LNCAP (cell line): ENCODE measurements around the gene KRTAP5-4.

Experiments
- TF ChIP-seq, protein P1 (sequence below): fragments of 450-650 bp; IDR thresholded peaks from 2 replicates; pipeline ENCODE4 v1.5.1; 2017; ENCODE audit warnings: mild to moderate bottlenecking

The KRTAP5-4 gene

DNA sequence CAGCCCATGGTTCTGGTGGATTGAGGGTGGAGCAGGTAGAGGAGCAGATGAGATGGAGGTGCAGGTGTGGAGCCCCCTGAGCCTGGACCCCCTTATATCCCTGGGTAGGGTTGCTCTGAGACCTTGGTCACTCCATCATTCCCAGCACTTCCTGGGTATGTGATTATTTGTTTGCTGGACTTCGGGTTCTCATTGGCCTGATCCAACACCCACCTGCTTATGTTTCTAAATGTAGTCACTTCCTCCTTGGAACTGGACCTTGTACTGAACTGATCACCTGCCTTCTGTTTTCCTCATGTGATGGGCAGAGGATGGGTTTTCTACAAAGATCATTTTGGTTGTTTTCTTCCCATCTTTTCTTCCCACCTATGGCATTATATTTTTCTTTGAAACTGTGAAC is at the start of gene KRTAP5-4:
TSS of gene KRTAP5-4 (minus strand) at position 53 of the 400 bp plus-strand sequence. CDS start at position 8, 45 bp downstream.
- TF ChIP-seq, protein P1, sequence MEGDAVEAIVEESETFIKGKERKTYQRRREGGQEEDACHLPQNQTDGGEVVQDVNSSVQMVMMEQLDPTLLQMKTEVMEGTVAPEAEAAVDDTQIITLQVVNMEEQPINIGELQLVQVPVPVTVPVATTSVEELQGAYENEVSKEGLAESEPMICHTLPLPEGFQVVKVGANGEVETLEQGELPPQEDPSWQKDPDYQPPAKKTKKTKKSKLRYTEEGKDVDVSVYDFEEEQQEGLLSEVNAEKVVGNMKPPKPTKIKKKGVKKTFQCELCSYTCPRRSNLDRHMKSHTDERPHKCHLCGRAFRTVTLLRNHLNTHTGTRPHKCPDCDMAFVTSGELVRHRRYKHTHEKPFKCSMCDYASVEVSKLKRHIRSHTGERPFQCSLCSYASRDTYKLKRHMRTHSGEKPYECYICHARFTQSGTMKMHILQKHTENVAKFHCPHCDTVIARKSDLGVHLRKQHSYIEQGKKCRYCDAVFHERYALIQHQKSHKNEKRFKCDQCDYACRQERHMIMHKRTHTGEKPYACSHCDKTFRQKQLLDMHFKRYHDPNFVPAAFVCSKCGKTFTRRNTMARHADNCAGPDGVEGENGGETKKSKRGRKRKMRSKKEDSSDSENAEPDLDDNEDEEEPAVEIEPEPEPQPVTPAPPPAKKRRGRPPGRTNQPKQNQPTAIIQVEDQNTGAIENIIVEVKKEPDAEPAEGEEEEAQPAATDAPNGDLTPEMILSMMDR, result no peak

DNA sequence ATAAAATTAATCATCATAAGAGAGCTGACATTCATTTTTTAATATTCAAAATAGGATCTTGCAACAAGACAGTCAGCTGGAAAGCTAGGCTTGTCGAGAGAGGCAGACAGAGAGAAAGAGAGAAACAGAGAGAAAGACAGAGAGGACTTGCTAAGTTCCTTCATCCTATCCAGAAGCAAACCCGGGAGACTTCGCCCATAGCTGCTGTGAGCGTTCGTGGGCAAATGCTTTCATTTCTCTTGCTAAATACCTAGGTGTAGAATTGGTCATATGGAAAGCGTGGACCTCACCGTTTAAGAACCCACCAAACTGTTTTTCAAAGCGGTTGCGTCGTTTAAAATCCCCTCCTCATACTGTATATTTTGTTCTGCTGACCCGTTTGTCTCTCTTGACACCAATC is 49.7 kb upstream of the KRTAP5-4 start:
- TF ChIP-seq, protein P1, result no peak

DNA sequence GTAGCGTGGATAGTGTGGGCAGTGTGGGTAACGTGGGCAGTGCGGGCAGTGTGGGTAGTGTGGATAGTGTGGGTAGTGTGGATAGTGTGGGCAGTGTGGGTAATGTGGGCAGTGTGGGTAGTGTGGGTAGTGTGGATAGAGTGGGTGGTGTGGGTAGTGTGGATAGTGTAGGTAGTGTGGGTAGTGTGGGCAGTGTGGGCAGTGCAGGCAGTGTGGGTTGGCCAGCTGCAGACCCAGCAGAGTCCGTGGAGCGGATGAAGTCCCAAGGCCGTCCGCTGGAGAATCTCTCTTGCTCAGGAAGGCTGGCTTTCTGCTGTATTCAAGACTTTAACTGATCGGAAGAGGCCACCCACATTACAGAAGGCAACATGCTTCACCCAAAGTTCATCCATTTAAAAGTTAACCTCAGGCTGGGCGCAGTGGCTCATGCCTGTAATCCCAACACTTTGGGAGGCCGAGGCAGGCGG is 49.0 kb upstream of the KRTAP5-4 start:
- TF ChIP-seq, protein P1, result no peak

DNA sequence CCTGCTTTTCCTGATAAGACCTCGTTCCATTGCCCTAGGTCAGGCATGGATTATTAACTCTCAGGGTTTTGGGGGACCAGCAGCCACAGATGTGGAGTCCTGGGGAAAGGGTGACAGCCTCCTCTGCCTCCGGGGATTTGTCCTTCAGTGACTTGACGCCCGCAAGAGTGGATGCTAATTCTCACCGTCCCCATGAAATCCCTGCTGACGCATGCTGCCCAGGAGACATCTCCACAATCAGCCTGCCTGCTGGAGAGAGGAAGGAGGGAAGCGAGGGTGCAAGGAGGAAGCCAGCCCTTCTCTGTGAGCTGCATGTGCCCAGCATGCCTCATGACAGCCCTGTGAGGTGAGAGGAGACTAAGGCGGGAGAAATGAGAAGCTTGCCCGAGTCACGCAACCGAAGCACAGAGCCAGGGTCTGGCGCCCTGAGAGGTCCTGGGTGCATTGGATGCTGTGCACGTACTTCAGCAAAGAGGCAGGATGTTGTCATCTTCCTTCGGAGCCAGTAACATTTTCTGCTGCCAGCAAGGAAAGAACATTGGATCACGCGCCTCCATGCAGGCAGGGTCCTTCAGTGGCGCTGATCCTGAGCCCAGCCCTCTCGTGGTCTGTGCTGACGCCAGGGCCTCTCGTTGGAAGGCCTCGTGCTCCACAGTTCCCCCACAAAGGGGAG is 47.7 kb upstream of the KRTAP5-4 start:
- TF ChIP-seq, protein P1, result no peak

DNA sequence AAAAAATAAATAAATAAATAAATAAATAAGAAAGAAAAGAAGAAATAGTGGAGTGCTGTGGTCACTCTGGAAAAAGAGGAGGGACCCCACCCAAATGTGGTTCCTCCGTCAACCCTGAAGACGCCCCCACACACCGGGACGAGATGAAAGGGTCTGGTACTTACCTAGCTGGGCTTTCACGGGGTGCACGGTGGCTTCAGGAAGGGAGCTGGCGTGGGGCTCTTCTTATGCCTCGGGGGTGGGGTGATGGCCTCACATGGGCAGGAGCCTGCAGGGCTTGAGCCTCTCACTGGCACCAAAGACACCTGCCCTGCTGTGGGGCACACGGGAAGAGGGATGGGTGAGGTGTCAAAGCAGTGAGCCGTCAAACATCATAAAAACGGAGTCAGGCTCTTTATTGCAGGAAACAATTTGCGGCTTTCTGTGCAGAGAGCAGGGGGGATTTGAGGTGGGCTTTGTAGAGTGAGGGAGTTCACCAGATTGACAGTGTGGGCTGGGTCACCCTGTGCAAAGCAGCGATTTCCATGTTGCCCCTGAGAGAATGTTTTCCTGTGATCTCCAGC is 47.1 kb upstream of the KRTAP5-4 start:
- TF ChIP-seq, protein P1, result no peak

DNA sequence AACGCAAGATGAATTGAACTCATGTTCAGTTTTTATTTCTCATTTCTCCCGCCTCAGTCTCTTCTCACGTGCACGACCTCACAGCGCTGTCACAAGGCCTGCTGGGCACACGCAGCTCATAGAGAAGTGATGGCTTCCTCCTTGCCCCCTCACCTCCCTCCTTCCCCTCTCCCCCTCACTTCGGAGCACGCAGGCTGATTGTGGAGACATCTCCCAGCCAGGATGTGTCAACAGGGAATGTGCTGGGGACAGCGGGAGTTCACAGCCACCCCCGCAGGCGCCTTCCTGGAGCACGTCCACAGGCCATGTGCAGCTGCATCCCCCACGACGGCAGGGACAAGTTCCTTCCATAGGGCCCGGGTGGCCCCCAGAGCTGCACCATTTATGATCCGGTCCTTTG is 46.0 kb upstream of the KRTAP5-4 start:
- TF ChIP-seq, protein P1, result no peak

DNA sequence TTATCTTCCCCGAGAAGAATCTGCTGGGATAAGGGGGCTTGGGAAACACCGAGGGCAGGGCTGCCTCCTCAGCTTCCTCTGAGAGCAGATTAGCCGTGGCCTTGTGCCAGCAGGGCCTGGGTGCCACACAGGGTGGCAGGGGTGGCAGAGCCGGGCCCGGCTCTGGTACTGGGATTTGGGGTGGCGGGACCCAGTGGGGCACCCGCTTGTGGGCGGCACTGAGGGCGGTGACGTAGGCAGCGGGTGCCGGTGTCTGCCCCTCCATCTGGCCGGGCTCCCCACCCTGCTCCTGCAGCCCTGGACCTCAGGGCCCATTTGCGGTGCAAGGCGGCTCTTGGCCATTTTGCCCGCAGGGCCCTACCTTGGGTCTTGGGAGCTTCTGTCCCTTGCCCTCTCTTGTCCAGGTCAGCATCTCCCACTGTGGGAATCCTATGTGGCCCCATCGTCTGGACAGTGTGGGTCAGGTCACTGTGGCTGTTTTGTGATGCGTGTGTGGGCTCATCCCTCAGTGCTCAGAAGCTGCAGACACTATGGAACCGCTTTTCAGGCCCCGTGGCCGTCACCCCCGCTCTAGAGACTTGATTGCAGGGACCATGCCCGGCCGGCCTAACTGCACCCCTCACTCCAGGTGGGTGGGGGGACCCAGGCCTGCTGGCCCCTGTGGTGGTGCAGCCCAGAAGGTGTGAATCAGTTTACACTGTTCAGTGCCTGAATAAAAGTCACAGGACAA is 45.3 kb upstream of the KRTAP5-4 start:
- TF ChIP-seq, protein P1, result no peak
